AG10803 (cell line): ENCODE results near the gene DUSP16.

Experiments used
- DNase-seq: peaks from one replicate; pipeline ENCODE4 v3.0.0; 2010; ENCODE audit warnings: low read depth
- H3K4me3 ChIP-seq: 2 replicates; pipeline ENCODE4 v1.5.1; 2011; ENCODE audit warnings: mild to moderate bottlenecking, low read length, control low read depth
- TF ChIP-seq, protein P1 (sequence below): conservative IDR thresholded peaks from 2 replicates; pipeline ENCODE4 v1.5.1; 2011; ENCODE audit warnings: mild to moderate bottlenecking, low read length, control low read depth, inconsistent platforms

Gene DUSP16

GRCh38 chr12:12440784-12441428 lies 121.8 kb downstream of the DUSP16 start:
- no peak for DNase-seq
- TF ChIP-seq, protein P1, sequence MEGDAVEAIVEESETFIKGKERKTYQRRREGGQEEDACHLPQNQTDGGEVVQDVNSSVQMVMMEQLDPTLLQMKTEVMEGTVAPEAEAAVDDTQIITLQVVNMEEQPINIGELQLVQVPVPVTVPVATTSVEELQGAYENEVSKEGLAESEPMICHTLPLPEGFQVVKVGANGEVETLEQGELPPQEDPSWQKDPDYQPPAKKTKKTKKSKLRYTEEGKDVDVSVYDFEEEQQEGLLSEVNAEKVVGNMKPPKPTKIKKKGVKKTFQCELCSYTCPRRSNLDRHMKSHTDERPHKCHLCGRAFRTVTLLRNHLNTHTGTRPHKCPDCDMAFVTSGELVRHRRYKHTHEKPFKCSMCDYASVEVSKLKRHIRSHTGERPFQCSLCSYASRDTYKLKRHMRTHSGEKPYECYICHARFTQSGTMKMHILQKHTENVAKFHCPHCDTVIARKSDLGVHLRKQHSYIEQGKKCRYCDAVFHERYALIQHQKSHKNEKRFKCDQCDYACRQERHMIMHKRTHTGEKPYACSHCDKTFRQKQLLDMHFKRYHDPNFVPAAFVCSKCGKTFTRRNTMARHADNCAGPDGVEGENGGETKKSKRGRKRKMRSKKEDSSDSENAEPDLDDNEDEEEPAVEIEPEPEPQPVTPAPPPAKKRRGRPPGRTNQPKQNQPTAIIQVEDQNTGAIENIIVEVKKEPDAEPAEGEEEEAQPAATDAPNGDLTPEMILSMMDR = no peak
- no peak overlapping the region for H3K4me3 ChIP-seq

- peak; percentile 33 for DNase-seq
- TF ChIP-seq, protein P1 = no peak
- H3K4me3 ChIP-seq = no peak overlapping the region
Measured at GRCh38 chr12:12439636-12440035, 123.0 kb downstream of the DUSP16 start.

DNA sequence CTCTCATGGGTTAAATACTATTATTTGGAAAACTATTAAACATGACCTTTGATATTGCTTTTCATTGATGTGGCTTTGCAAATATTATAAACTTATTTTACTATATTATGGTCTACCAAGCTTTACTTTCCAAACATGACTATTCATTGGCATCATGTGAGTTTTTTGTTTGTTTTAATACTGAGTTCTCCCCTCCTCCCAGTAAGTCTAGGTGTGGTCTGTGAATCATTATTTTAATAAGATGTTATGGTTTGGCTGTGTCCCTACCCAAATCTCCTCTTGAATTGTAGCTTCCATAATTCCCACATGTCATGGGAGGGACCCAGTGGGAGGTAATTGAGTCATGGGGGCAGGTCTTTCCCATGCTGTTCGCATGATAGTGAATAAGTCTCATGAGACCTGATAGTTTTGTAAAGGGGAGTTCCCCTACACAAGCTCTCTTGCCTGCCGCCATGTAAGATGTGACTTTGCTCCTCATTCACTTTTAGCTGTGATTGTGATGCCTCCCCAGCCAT lies 125.8 kb downstream of the DUSP16 start:
- DNase-seq = no peak
- H3K4me3 ChIP-seq = no peak overlapping the region
- TF ChIP-seq, protein P1 = no peak

DNA sequence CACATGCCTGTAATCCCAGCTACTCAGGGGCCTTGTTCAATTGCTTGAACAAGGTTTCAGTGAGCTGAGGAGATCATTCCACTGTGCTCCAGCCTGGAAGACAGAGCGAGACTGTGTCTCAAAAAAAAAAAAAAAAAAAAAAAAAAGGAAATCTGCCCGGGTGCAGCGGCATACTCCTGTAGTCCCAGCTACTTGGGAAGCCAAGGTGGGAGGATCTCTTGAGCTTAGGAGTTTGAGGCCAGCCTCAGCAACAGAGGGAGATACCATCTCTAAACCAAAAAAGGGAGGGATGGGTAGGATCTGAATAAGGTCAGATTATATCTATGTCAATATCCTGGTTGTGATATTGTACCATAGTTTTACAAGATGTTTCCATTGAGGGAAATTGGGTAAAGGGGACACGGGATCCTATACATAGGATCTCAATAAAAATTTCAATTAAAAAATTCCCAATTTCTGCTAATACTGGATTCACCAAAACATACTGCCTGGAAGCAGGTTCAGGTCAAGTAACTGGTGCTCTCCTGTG lies 129.4 kb downstream of the DUSP16 start:
- DNase-seq = no peak

GRCh38 chr12:12432364-12432763 lies 130.3 kb downstream of the DUSP16 start:
- peak; percentile 75 for DNase-seq
- TF ChIP-seq, protein P1 = no peak
- no peak overlapping the region for H3K4me3 ChIP-seq

More for the DNA sequence above, 129.4 kb downstream of the DUSP16 start:
- H3K4me3 ChIP-seq = no peak overlapping the region
- TF ChIP-seq, protein P1 = no peak

DNA sequence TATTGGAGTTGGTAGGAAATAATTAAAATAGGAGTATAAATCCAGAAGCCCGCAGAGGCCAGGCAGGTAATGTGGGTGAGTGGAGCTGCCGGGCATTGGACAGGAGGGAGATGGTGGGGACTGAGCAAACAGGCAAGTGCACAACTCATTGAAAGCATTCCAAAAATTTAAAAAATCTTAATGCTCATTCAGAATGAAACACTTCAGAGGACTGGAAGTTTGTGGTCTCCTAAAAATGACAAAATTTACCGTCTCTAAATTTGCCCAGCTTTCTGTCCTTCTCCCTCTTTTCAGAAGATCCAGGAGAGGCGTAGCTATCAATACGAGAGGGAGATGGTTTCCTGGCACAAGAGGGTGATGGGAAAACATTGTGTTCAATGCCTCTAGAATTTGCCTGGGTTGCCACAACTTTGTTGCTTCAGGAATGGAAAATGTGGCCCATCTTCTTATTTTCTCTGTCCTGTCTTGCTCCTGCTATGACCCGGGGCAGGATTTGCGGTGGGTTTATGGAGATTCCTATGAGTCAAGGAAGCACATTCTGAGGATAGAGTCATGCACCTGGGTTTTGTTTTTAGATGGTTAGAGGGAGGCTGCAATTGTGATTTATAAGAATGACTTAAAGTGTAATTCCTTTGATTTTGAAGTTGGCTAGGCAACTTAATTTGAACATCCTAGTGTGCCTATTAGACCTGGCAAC lies 133.6 kb downstream of the DUSP16 start:
- no peak for DNase-seq
- no peak overlapping the region for H3K4me3 ChIP-seq
- TF ChIP-seq, protein P1 = no peak
